GM12873 (cell line): ENCODE data around the gene FGF21.

Source experiments
- CTCF ChIP-seq: IDR thresholded peaks from 2 replicates; pipeline ENCODE4 v1.5.1; 2012; ENCODE audit warnings: low read depth, mild to moderate bottlenecking, moderate library complexity, low read length, control low read depth; ENCODE audit not compliant: insufficient read depth; ENCODE audit errors: missing control alignments

Gene FGF21

GRCh38 chr19:48760504-48761205 lies 5.3 kb downstream of the FGF21 start:
- TF ChIP-seq CTCF = no peak

- TF ChIP-seq CTCF = no peak
These were observed 13.8 kb downstream of the FGF21 start for GRCh38 chr19:48768994-48769713.

- no peak for TF ChIP-seq CTCF
These were observed 14.9 kb downstream of the FGF21 start for GRCh38 chr19:48770266-48770665.

- TF ChIP-seq CTCF = no peak
These were observed 15.6 kb downstream of the FGF21 start for GRCh38 chr19:48770734-48771472.

GRCh38 chr19:48772503-48772953 lies 17.2 kb downstream of the FGF21 start:
- TF ChIP-seq CTCF = no peak

- TF ChIP-seq CTCF = no peak
These were observed 21.8 kb downstream of the FGF21 start for GRCh38 chr19:48777139-48777538.

- no peak for TF ChIP-seq CTCF
These were observed 22.4 kb downstream of the FGF21 start for GRCh38 chr19:48777720-48778119.
